Neural progenitor cell (in vitro differentiated cells): ENCODE measurements around the gene EXOSC1. TPM values are rescaled to one million over a fixed set of nuclear protein-coding genes. Genes with fewer than 3 reads are reported as not detected.

Experiments
- DNase-seq: peaks from one replicate; pipeline ENCODE4 v3.0.0-alpha.2; 2016; ENCODE audit warnings: low spot score
- H2AFZ ChIP-seq: fragments of 200-600 bp; sonication (generic); replicated peaks from 2 replicates; pipeline ENCODE4 v1.6.1; 2016; ENCODE audit warnings: antibody characterized with exemption
- H3F3A ChIP-seq: fragments of 200-600 bp; sonication (generic); 2 replicates; pipeline ENCODE4 v1.6.1; 2016; ENCODE audit warnings: antibody characterized with exemption, low read depth
- H3K27ac ChIP-seq: fragments of 200-600 bp; sonication (generic); 2 replicates; pipeline ENCODE4 v1.5.1; 2016; ENCODE audit warnings: mild to moderate bottlenecking
- H3K27me3 ChIP-seq: fragments of 200-600 bp; sonication (generic); 2 replicates; pipeline ENCODE4 v1.6.1; 2016; ENCODE audit warnings: mild to moderate bottlenecking, moderate library complexity
- H3K36me3 ChIP-seq: fragments of 200-600 bp; sonication (generic); 2 replicates; pipeline ENCODE4 v1.5.1; 2016
- H3K4me1 ChIP-seq: fragments of 200-600 bp; sonication (generic); 2 replicates; pipeline ENCODE4 v1.6.1; 2016; ENCODE audit warnings: mixed run types
- H3K4me2 ChIP-seq: fragments of 200-600 bp; sonication (generic); 2 replicates; pipeline ENCODE4 v1.6.1; 2016
- H3K4me3 ChIP-seq: fragments of 200-600 bp; sonication (generic); 2 replicates; pipeline ENCODE4 v1.5.1; 2016
- H3K79me2 ChIP-seq: fragments of 200-600 bp; sonication (generic); 2 replicates; pipeline ENCODE4 v1.6.1; 2016; ENCODE audit warnings: low read depth
- H3K9ac ChIP-seq: fragments of 200-600 bp; sonication (generic); 2 replicates; pipeline ENCODE4 v1.6.1; 2016
- H3K9me3 ChIP-seq: fragments of 200-600 bp; sonication (generic); 2 replicates; pipeline ENCODE4 v1.5.1; 2016; ENCODE audit warnings: low read depth
- H4K20me1 ChIP-seq: fragments of 200-600 bp; sonication (generic); 2 replicates; pipeline ENCODE4 v1.6.1; 2016; ENCODE audit warnings: low read depth
- H3K27ac Mint-ChIP-seq: 3 replicates; pipeline ENCODE4 v1.8.0; 2021; ENCODE audit warnings: mixed read lengths
- H3K27me3 Mint-ChIP-seq: 2 replicates; pipeline ENCODE4 v1.8.0; 2022; ENCODE audit warnings: low read depth, mild to moderate bottlenecking, inconsistent platforms, moderate library complexity, mixed read lengths; ENCODE audit not compliant: insufficient read depth
- H3K36me3 Mint-ChIP-seq: 3 replicates; pipeline ENCODE4 v1.8.0; 2021; ENCODE audit warnings: mixed read lengths
- H3K4me1 Mint-ChIP-seq: 3 replicates; pipeline ENCODE4 v1.8.0; 2021; ENCODE audit warnings: mixed read lengths
- H3K4me3 Mint-ChIP-seq: 3 replicates; pipeline ENCODE4 v1.8.0; 2021; ENCODE audit warnings: mild to moderate bottlenecking, moderate library complexity, mixed read lengths
- H3K9me3 Mint-ChIP-seq: 3 replicates; pipeline ENCODE4 v1.8.0; 2020; ENCODE audit warnings: mixed read lengths
- CTCF ChIP-seq: fragments of 200-600 bp; sonication (generic); IDR thresholded peaks from 2 replicates; pipeline ENCODE4 v1.5.1; 2017; ENCODE audit warnings: antibody characterized with exemption, mild to moderate bottlenecking
- EZH2 ChIP-seq: fragments of 200-600 bp; sonication (generic); IDR thresholded peaks from 2 replicates; pipeline ENCODE4 v1.6.1; 2017; ENCODE audit warnings: antibody characterized with exemption, mild to moderate bottlenecking, moderate library complexity
- EZH2phosphoT487 ChIP-seq: fragments of 200-600 bp; sonication (generic); IDR thresholded peaks from 2 replicates; pipeline ENCODE4 v1.6.1; 2017; ENCODE audit warnings: antibody characterized with exemption
- total RNA-seq: library from RNA; depleted of rRNA; stranded (reverse); fragments of >200 nt; gene quantifications from 2 replicates; pipeline ENCODE4 v1.2.3, GENCODE V29; 2015; ENCODE audit warnings: low replicate concordance

The EXOSC1 gene
- total RNA-seq, 1 donor from 2014 or later: 72.6 TPM

GRCh38 chr10:97456034-97456685 is 10.4 kb upstream of the EXOSC1 start:
- Histone ChIP-seq H3K9ac (no peak overlapping the region), H3K79me2 (peaks cover 2% of the 10 kb centered on the region), H4K20me1 (peaks cover 20% of the 10 kb centered on the region), H3F3A (peaks cover 9% of the 10 kb centered on the region), H3K36me3 (no peaks in the 10 kb centered on the region), H3K4me1 (no peaks in the 10 kb centered on the region), H3K9me3 (no peaks in the 10 kb centered on the region), H3K4me3 (no peak overlapping the region), H3K27me3 (no peaks in the 10 kb centered on the region), H2AFZ (no peak overlapping the region), H3K4me2 (no peak overlapping the region), H3K27ac (no peak overlapping the region)
- TF ChIP-seq CTCF: no peak
- no peak for TF ChIP-seq EZH2
- no peak for TF ChIP-seq EZH2phosphoT487
- DNase-seq: no peak
- Mint-ChIP-seq H3K4me3 (no peak overlapping the region), H3K9me3 (no peaks in the 10 kb centered on the region), H3K27me3 (peaks cover 5% of the 10 kb centered on the region), H3K4me1 (no peaks in the 10 kb centered on the region), H3K36me3 (peaks cover 45% of the 10 kb centered on the region), H3K27ac (no peak overlapping the region)

- H3K4me3 ChIP-seq: no peak overlapping the region
- no peaks in the 10 kb centered on the region for H3K27me3 ChIP-seq
- H2AFZ ChIP-seq: no peak overlapping the region
- no peaks in the 10 kb centered on the region for H3K36me3 ChIP-seq
- Mint-ChIP-seq H3K27ac (peak overlapping the region; percentile 46), H3K9me3 (no peaks in the 10 kb centered on the region), H3K4me3 (no peak overlapping the region), H3K36me3 (peaks cover 42% of the 10 kb centered on the region), H3K4me1 (peaks cover 9% of the 10 kb centered on the region), H3K27me3 (peaks cover 7% of the 10 kb centered on the region)
- peaks cover 14% of the 10 kb centered on the region for H3K79me2 ChIP-seq
- H3K9me3 ChIP-seq: no peaks in the 10 kb centered on the region
- no peak overlapping the region for H3K4me2 ChIP-seq
- H4K20me1 ChIP-seq: peaks cover 30% of the 10 kb centered on the region
- peaks cover 16% of the 10 kb centered on the region for H3F3A ChIP-seq
- DNase-seq: no peak
- H3K4me1 ChIP-seq: peaks cover 5% of the 10 kb centered on the region
- peak overlapping the region; percentile 8 for H3K9ac ChIP-seq
- no peak overlapping the region for H3K27ac ChIP-seq
- TF ChIP-seq EZH2phosphoT487 (no peak), EZH2 (no peak), CTCF (no peak)
Observed at GRCh38 chr10:97454330-97455036, 8.7 kb upstream of the EXOSC1 start.

GRCh38 chr10:97452352-97452751 is 6.5 kb upstream of the EXOSC1 start:
- Histone ChIP-seq H3K4me3 (no peak overlapping the region), H3K4me2 (no peak overlapping the region), H3F3A (peaks cover 22% of the 10 kb centered on the region), H3K27ac (no peak overlapping the region), H3K9me3 (no peaks in the 10 kb centered on the region), H3K36me3 (no peaks in the 10 kb centered on the region), H3K4me1 (peaks cover 7% of the 10 kb centered on the region), H4K20me1 (peaks cover 32% of the 10 kb centered on the region), H3K9ac (no peak overlapping the region), H3K27me3 (no peaks in the 10 kb centered on the region), H3K79me2 (peaks cover 35% of the 10 kb centered on the region), H2AFZ (no peak overlapping the region)
- no peak for DNase-seq
- H3K4me1 Mint-ChIP-seq: peaks cover 22% of the 10 kb centered on the region
- H3K27ac Mint-ChIP-seq: no peak overlapping the region
- peaks cover 35% of the 10 kb centered on the region for H3K36me3 Mint-ChIP-seq
- H3K4me3 Mint-ChIP-seq: peak overlapping the region; percentile 38
- no peaks in the 10 kb centered on the region for H3K9me3 Mint-ChIP-seq
- peaks cover 6% of the 10 kb centered on the region for H3K27me3 Mint-ChIP-seq
- TF ChIP-seq CTCF (no peak), EZH2 (no peak), EZH2phosphoT487 (no peak)
